Cardiac fibroblast (primary cell): ENCODE results near the gene MACROD2.

Experiments
- DNase-seq, 2 donors: peaks; one replicate each; pipeline versions ENCODE4 v3.0.0 to v3.0.0-alpha.2; 2010; ENCODE audit warnings: low read depth in 2 of 2
- H3K4me3 ChIP-seq, 2 donors: replicated peaks in 1 of 2; 1 replicate in 1 of 2; 2 replicates in 1 of 2; pipeline ENCODE4 v1.5.1; 2011; ENCODE audit warnings: low read depth in 2 of 2, low read length in 2 of 2, mild to moderate bottlenecking in 2 of 2, moderate library complexity in 1 of 2
- TF ChIP-seq, protein P1 (sequence below): IDR thresholded peaks from one replicate; pipeline ENCODE4 v1.5.1; 2011; ENCODE audit warnings: low read depth, mild to moderate bottlenecking, low read length, inconsistent platforms

Gene MACROD2

DNA sequence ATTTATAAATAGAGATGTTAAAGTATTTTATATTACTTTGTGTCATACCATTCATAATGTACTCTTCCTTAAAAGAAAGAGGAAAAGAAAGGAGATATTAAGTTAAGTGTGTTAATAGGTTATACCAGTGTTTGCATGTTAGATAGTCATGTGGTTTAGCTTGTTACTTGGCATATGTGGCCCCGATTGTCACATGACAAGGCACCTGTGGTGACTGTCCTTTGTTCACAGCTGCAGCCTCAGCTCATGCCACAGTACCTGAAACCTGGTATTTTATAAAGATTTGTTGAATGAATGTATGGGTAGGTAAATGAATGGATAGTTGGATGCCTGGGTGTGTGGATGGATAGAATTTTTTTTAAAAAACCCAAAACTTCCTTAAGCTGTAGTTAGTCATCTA lies 648.2 kb downstream of the MACROD2 start:
- no peak for DNase-seq
- TF ChIP-seq, protein P1, sequence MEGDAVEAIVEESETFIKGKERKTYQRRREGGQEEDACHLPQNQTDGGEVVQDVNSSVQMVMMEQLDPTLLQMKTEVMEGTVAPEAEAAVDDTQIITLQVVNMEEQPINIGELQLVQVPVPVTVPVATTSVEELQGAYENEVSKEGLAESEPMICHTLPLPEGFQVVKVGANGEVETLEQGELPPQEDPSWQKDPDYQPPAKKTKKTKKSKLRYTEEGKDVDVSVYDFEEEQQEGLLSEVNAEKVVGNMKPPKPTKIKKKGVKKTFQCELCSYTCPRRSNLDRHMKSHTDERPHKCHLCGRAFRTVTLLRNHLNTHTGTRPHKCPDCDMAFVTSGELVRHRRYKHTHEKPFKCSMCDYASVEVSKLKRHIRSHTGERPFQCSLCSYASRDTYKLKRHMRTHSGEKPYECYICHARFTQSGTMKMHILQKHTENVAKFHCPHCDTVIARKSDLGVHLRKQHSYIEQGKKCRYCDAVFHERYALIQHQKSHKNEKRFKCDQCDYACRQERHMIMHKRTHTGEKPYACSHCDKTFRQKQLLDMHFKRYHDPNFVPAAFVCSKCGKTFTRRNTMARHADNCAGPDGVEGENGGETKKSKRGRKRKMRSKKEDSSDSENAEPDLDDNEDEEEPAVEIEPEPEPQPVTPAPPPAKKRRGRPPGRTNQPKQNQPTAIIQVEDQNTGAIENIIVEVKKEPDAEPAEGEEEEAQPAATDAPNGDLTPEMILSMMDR: no peak
- H3K4me3 ChIP-seq: no peak overlapping the region

DNA sequence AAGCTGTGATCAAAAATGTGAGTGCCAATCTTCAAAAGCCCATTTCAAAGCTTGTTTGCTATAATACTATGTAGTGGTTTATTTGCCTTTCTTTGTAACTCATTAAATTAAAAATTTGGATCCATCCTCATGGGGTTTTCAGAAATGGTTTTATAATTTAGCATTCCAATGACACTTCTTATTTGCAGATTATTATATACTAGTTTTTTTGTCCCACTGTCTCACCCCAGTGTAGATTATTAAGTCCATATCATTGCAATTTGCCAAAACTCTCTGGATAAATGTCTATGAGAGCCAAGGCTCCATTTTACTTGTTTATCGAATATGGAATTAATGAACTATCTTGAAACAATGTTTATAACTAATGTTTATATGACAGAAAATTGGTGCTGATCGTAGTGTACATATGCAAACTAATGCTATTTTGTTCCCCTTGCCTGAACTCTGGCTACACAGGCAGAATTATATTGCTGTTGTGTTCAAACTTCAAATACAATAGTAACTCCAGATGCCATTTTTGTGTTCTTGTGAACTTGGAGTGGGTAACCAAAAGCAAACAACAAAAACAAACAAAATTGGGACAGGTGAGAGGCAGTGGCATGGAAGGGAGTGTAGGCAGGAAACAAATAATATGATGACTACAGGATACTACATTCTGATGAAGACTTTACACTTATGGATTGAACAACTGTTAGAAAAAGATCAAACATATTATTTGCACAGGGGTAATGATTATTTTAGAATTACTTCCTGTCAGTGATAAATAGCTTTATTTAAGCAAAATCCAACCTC lies 649.2 kb downstream of the MACROD2 start:
- TF ChIP-seq, protein P1: no peak
- no peak for DNase-seq

DNA sequence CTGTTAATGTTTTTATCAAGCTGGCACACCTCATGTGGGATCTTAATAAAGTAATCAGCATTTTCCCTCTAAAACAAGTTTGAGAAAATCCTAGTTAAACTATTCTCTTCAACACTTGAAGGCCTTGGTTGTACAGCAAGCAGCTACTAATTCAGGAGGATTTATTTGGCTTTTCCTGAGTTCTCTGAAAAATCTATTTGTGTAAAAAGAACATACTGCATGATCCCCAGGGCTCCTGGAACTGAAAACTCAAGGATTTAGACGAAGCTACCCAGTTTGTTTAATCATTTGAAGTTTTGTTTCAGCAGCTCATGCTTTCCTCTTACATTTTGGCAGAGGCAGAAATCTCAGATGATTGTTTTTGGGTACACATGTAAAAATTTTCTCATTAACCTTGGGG lies 651.7 kb downstream of the MACROD2 start:
- H3K4me3 ChIP-seq: no peak overlapping the region
- TF ChIP-seq, protein P1: no peak
- DNase-seq: no peak

More for the DNA sequence above, 649.2 kb downstream of the MACROD2 start:
- no peak overlapping the region for H3K4me3 ChIP-seq

DNA sequence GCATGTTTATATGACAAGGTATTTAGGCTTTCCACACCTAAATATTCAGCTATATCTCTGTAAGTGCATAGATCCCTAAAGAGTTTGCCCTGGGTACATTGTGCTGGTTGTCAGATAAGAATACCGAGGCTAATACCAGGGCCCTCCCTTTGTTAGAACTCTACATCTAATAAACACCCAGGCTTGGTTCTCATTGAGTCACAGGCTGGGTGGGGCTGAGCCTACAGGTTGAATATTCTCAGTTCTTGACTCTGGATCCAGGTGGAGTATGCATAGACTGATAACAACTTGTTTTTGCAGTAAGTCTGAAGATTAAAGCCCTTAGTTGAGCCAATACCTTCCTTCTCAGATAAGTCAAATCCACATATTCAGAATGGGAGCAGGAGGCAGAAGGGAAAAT lies 654.3 kb downstream of the MACROD2 start:
- no peak for DNase-seq
- TF ChIP-seq, protein P1: no peak
- H3K4me3 ChIP-seq: no peak overlapping the region

DNA sequence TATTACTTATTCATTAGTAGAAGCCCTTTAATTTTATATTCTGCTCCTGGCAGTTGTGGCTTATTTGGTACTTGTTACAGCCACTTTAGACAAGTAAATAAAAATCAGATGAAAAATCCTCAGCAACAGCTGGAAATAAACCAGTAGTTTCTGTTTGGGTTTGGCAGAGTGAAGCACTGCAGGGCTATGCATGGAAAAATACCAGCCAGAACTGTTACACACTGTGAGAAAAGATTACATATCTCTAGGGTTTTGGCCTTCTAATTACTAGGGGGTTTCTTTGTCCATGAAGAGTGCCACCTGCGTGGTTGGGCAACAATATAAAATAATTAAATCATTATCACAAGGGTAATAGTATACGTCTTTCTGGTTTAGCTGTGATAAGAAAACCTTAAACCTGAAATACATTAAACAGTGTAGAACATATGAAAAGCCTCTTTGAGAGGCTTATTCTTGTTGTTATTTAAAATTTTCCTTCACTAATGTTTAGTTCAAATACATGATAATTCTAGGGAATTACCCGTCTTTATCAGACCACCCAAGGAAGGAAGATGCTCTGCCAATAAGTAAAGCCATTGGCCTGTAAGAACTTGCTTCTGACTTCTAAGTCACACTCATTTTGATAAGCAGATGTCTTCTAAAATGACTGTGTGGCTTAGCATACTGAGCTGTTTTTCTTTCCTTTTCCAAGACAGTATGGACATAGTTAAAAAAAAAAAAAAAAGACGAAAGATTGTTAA lies 662.1 kb downstream of the MACROD2 start:
- TF ChIP-seq, protein P1: no peak
- no peak overlapping the region for H3K4me3 ChIP-seq
- no peak for DNase-seq

DNA sequence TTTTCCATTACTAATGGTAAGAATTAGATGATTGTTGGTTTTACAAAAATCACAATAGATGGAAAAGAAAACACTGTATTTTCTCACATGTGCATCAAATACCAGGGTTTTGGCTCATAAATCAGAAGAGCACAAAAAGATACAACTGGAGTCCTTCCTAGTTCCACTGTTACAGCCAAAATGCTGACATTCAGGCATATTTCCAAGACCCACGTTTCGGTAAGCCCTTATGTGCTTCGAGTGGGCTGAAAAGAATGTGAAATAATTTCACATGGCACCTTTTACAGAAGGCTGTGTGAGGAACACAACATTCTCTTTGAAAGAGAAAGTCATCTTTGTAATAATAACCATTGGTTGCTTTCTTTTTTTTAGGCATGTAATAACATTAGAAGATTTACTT lies 668.8 kb downstream of the MACROD2 start:
- no peak for DNase-seq
- H3K4me3 ChIP-seq: no peak overlapping the region
- TF ChIP-seq, protein P1: no peak
